HG02840 (cell line): ENCODE results near the gene ST3GAL3.
"Not testable (repeated sequence)": the region's sequence is repeated elsewhere in the genome, so short reads cannot be mapped to it uniquely, and the experiment has no call there.

Experiments used
- ATAC-seq: cut with Tn5 transposase; IDR thresholded peaks from one replicate; pipeline ENCODE4 v1.9.1; 2021; ENCODE audit warnings: mild to moderate bottlenecking, moderate library complexity, moderate number of reproducible peaks; ENCODE audit not compliant: unreplicated experiment, low FRiP score

ST3GAL3 gene

DNA sequence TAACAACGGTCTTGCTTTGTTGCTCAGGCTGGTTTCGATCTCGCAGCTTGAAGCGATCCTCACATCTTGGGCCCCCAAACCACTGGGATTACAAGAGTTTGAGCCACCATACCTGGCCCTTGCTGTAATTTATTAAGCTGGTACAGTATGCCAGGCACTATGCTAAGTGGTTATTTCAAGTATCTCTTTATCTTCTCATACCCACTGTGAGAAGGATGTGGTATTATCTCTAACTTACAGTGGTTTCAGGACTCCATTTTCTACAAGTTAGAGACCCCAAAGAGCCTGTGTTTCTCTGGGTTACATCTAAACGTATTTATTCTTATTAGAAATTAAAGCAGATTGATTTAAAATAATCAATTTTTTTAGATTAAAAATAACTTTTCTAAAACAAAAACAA lies 8.1 kb upstream of the ST3GAL3 start:
- no peak for ATAC-seq

DNA sequence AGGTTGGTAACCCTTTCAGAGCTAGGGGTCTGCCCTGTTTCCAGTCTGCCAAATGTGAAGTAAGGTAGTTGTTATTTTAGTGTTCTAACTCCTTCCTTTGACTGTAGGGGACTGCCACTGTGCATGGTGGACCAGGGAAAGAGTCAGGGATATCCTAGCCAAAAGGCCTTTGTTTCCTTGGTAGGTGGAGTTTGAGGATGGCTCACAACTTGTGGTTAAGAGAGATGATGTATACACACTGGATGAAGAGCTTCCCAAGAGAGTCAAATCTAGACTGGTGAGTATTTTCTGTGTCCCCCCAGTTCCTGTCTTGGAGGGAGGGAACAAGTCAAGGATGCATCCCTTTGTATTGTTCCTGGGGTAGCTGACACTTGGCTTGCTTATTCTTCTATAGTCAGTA lies 3.5 kb upstream of the ST3GAL3 start:
- ATAC-seq = no peak

DNA sequence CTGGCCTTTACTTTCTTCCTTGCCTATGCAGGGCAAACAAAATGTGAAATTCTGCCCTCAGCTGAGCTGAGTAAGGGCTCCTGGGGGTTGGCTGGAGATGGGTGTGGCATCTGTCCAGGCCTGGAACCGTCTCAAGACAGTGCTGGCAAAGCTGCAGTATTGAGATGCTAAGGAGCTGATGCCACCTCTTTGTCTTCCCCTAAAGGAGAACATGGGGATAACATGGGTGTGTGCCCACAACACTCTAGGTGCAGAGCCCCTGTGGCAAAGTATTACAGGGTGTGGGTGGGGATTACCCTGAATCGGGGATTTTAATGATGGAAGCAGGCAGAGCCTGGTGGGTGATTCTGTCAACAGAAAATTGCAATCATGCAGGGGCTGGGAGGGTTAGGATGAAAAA lies 2.5 kb upstream of the ST3GAL3 start:
- no peak for ATAC-seq

DNA sequence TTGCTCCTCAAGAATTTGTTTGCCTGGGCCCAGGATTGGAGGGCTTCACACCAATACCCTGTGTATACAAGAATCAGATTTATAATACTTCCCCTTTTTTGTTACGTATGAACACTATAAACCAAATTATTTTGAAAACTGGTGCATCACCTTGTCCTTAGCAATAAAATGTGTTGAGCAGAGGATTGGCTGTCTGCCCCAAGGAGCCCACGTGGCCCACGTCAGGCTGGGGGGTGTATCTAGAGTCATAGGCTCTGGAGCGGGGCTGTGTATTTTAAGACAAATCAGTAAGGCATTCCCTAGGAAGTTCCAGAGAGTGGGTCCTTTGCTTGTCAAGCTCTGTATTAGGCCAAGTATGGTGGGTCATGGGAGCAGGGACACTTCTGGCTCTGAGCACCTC lies 2.0 kb upstream of the ST3GAL3 start:
- ATAC-seq = no peak

DNA sequence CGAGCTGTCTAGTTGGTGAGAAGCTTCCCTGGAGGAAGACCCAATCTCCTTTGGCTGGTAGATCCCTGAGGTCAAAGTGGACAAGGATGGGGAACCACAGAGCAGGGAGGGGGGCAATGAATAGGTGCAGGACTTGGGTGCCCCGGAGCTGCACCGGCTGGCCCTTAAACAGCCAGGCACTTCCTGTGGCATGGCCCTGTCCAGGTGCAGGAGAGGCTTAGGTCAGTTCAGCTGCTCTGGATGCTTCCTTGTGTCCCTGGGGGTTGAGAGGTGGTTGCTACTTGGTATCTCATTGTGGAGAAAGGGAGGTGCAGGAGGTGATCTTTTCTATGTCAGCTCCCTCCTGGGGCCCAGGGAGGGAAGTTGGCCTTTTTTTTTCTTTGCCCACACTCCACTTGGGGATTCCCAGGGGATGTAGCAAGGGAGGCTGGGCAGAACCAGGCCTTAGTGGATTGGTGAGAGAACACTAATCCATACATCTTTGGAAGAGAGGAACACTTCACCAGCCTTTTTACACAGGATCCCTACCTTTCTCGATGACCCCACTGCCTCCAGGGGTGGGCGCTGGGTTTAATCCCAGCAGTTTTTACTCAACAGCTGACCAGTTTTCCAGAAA lies 1.2 kb upstream of the ST3GAL3 start:
- no peak for ATAC-seq

DNA sequence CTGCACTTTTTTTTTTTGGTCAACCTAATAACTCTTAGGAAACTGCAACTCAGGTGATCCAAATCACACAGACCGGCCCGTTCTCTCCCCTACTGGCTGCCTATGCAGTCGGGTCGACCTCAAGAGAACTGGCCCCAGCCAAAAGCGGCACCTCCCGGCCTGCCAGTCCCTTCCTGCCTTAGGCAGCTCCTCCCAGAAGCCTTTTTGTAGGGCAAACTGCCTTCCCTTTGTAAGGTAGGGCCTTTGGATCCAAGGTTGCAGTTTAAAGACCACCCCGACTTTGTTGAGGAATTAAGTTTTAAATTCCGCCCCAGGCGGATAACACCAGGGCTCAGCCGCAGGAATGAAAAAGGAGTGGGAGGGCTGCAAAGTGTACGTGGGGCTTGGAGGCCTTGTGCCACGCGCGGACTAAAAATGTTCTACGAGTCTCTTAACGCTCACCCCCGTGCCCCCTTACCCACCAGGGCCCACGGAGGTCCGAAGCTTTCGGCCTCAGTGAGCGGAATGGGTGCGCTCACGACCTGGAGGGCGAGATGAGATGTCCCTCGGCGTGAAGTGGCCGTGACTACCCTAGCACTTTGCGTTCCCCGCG lies 642 bp upstream of the ST3GAL3 start:
- no peak for ATAC-seq

DNA sequence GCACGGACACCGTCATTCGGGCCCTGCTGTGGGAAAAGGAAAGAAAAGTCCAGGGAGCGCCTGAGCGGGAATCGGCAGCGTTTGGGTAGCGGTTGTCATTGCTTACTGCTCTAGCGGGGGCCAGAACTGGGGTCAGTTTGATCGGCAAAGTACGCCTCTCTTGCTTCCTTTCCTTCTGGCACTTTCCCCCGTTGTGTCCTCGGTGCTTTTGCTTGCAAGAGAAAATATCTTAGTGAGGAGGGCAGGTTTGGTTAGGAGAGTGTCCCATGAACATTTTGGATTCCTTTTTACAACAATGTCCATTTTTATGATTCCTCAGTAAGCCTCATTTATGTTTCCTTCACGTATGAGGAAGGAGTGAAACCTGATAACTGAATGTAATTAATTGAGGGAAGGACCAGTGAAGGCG lies 670 bp downstream of the ST3GAL3 start:
- no peak for ATAC-seq

DNA sequence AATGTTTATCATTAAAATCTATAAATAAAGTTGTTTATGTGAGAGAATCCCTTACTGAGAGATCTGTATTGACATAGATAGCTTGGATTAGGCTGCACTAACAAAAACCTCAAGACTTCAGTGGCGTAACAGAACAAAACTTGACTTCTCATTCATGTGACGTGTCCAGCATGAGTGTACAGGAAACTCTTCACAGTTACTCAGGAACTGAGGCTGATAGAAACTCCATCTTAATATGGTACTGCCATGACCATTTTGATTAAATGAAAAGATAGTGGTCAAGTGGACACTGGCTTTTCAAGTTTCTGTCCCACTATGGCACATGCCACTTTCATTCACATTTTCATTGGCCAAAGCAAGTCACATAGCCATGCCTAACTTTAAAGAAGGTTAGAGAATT lies 3.7 kb downstream of the ST3GAL3 start:
- ATAC-seq = no peak

DNA sequence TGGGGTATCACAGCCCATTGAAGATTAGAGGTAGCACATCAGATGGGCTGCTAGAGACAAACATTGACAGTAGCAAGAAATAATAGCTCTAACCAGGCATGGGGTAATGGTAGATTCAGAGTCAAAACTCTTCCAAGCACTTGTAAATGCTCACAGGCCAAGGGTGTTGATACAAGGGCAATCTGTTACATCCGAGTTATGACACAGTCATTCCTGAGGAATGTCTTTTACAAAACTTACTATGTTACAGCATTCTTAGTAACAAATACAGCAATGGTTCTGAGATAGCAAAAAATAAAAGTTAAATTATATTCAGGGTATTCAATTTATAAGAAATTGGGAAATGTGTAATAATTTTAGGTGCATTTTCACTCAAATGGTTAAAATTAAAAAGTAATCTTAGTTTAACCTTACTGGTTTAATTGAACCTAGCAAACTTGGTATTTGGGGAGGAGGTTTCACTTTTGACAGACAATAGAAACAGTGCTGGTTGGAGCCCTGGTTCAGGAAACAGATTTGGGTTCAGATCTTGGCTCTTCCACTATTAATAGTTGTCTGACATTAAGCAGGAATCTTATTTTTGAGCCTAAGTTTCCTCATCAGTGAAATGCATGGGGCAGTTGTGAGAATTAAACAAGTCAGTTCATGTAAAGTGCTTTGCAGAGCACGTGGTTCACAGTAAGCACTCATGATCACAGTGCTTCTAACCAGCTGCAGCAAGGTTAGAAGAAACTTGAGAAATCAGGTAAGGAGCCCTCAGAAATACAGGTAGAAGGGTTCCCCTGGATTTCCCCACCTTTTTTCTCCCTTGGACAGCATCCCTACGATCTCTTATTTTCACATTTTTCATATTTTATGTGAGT lies 4.4 kb downstream of the ST3GAL3 start:
- no peak for ATAC-seq

DNA sequence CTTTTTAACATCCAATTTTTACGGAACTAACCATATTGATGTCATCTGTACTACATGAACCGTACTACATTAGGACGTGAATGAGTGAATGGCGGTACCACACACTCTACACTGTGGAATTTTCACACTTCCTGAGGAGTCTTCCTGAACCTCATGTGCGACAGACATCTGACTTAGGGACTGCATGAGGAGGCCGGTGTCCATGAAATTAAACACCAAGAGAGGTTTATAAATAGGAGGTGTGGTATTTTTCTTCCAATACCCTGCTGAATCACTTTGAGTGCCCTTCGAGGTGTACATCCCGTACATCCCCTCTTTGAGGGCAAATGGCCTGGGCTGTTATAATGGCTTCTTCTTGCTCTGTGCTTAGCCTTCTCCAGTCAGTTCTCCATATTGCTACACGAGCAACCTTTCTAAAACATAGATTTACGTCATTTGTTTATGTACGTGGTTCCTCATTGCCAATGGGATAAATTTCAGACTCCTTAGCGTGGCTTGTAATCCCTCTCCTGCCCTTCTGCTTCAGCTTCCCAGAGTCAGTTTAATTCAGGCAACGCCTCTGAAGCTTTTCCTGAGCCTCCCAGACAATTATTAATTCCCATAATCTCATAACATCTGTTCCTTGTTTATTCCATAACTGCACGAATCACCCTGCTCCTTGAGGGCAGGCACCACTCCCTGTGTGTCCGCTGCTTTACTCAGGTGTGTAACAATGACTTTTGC lies 9.4 kb downstream of the ST3GAL3 start:
- ATAC-seq = no peak

DNA sequence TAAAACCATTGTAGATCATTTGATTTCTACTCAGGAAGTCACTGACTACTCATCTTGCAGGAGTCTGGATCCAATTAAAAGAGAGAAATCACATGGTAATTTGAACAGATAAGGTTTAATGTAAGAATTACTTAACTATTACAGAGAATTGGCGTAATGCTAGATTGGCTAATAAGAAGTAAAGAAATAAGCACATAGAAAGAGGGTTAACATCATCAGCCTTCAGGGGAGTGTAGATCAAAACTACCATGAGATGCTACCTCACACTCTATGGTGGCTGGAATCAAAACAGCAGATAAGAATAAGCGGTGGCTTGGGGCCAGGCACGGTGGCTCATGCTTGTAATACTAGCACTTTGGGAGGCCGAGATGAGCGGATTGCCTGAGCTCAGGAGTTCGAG lies 11.7 kb downstream of the ST3GAL3 start:
- ATAC-seq = no peak

DNA sequence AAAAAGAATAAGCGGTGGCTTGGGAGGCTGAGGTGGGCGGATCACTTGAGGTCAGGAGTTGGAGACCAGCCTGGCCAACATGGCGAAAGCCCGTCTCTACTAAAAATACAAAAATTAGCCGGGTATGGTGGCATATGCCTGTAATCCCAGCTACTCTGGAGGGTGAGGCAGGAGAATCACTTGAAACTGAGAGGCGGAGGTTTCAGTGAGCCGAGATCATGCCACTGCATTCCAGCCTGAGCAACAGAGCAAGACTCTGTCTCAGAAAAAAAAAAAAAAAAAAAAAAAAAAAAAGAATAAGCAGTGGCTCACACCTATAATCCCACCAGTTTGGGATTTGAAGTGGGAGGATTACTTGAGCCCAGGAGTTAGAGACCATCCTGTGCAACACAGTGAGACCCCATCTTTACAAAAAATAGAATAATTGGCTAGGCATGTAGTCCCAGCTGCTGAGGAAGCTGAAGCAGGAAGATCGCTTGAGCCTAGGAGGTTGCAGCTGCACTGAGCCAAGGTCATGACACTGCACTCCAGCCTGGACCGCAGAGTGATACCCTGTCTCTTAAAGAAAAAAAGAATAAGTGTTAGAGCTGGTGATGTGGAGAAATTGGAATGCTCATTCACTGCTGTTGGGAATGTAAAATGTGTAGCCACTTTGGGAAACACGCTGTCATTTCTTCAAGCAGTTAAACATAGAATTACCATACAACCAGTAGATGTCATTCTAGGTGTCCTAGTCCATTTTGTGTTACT lies 12.5 kb downstream of the ST3GAL3 start:
- not testable (repeated sequence) for ATAC-seq

DNA sequence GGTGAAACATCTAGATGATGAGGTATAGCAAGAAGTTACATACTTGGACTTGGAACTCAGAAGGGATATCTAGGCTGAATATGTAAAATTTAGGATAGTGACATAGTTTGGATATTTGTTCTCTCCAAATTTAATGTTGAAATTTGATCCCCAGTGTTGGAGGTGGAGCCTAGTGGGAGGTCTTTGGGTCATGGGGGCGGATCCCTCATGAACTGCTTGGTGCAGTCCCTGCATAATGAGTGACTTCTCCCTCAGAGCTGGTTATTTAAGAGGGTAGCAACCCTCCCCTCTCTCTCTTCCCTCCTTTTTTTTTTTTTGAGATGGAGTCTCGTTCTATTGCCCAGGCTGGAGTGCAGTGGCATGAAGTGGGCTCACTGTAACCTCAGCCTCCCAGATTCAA lies 15.5 kb downstream of the ST3GAL3 start:
- ATAC-seq = no peak

DNA sequence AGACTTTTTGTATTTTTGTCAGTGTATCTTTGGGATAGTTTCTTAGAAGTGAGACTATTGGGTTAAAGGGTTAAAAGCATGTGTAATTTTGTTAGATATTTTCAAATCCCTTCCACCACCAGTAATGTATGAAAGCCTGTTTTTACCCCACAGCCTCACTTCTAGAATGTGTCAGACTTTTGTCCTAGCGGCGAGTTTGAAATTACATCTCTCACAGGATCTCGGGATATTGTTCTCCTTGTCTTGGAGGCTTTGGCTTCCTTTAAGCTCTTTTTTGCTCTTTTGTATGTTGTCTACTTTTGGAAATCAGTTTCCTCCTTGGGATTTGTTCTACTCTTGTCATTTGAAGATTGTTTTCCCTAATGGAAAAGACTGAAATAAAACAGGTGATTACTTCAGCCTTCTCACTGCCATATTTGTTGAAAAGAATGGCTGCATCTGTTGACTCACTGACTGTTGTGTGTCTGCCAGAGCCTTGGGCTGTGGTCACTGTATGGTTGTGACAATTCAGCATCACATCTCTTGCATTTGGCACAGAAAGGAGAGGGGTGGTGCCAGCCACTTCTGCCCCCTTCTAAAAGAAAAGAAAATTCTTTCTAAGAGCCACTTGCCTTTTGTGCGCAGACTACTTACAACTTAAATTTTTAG lies 22.6 kb downstream of the ST3GAL3 start:
- no peak for ATAC-seq

DNA sequence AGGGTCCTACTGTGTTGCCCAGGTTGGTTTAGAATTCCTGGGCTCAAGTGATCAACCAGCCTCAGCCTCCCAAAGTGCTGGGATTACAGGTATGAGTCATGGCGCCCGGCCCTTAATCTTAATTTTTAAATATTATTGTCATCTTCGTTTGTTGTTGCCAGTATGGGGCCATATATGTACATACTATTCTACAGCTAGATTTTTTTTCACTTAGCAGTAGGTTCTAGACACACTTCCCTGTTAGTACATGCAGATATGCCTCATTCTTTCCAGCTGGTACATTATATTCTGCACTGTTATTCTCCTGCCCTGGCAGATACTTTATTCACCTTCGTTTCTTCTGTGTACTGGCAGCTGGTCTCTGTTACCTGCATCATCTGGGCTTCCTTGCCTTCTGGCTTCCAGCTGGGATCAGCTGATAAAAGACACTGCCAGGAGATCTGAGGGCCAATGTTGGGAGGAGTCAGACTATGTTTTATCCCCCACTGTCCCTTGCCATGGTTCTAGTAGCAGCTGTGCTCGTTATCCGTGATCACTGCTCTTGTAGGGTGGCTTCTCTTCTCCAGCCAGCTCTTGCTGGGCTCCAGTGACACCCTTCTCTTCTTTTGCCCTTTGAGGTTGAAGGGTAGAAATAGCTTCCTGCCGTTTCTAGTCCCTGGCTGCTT lies 24.7 kb downstream of the ST3GAL3 start:
- ATAC-seq = no peak

DNA sequence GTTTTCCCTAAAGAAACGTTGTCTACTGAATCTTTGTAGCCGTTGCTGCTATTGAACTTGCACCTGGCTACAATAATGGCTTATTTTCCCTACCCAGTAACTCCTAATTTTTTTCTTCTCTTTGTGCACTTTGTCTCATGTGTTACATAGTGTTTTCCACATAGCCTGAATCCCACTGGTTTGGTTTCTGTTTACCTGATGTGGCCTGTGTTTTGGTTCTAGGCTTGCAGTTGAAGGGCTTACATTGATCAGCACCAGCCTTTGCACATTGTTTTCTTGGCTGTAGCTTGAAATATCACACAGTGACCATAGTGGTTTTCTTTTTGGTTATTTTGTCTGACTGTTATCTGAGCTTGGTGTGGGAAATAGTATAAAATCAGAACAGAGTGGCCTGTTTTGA lies 29.5 kb downstream of the ST3GAL3 start:
- no peak for ATAC-seq

DNA sequence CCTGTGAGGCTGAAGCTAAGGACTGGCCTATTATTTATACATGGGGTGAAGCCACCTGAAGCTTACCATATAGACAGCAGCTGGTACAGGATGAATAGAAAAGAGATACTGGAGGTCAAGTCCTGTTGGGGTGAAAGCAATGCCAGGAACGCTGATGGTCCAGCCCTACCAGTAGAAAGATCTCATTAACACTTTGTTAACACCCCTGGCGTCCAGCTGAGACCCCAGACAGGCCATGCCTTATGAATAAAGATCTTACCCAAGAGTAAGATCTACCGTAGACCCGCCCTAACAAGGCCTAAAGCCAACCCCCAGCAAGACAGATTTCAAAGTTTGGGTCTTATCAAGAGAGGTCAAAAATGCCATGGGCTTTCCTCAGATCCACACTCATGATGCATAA lies 34.7 kb downstream of the ST3GAL3 start:
- ATAC-seq = no peak

DNA sequence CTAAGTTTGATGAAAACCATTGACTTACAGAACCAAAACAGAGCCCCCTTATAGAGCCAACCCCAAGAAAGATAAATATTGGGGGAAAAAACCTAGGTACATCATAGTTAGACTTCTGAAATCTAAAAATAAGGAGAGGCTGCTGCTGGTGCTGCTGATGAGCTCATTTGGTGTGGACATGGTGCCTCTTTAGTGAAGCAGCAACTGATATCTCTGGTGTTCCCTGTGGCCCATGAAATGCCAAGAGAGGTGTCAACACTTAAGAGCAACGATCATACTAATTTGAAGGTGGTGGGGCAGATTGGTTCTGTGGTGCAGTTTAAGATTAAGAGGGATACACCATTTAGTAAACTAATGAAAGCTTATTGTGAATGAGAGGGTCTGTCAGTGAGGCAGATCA lies 35.9 kb downstream of the ST3GAL3 start:
- no peak for ATAC-seq

DNA sequence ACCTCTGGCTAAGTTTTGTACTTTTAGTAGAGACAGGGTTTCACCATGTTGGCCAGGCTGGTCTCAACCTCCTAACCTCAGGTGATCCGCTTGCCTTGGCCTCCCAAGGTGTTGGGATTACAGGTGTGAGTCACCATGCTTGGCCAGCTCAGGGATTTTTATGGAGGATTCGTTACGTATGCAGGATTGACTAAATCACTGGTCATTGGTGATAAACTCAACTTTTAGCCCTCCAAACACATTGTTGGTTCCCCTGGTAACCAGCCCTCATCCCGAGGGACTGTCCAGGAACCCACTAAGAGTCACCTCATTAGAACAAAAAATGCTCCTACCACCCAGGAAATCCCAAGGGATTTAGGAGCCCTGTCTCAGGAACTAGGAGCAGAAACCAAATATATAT lies 40.4 kb downstream of the ST3GAL3 start:
- ATAC-seq = no peak
